ENCODE data around the gene TAF11L2.
"Not testable (repeated sequence)": the region's sequence is repeated elsewhere in the genome, so short reads cannot be mapped to it uniquely, and the experiment has no call there.

- TF ChIP-seq CTCF, POLR2A (IDR thresholded peaks at IDR 0.05): not testable (repeated sequence)
Measured at GRCh38 chr5:17521501-17521900, 23.5 kb downstream of the TAF11L2 start, which contains the start of gene TAF11L4.

Measured in lower leg skin (tissue), 3 donors.